ENCODE results near the gene MIF. TPM values are rescaled to one million over a fixed set of nuclear protein-coding genes. Genes with fewer than 3 reads are reported as not detected.
"Not testable (repeated sequence)": the region's sequence is repeated elsewhere in the genome, so short reads cannot be mapped to it uniquely, and the experiment has no call there.

The MIF gene
- total RNA-seq, 1 donor from 2014 or later = 270 TPM

GRCh38 chr22:23864499-23865154, 29.6 kb upstream of the MIF start:
- intact Hi-C loops (cut with micrococcal nuclease); DNase-seq: not testable (repeated sequence)
- ATAC-seq = peak; percentile 58

- intact Hi-C loops (cut with micrococcal nuclease) = no loop called here
- no peak for ATAC-seq
- no peak for DNase-seq
These were observed 25.6 kb upstream of the MIF start for GRCh38 chr22:23868580-23868979.

GRCh38 chr22:23874871-23875270, 19.3 kb upstream of the MIF start:
- DNase-seq (no peak), ATAC-seq (no peak)
- intact Hi-C loops (cut with micrococcal nuclease) = no loop called here

- no peak for ATAC-seq
- intact Hi-C loops (cut with micrococcal nuclease) = no loop called here
These were observed 18.4 kb upstream of the MIF start for GRCh38 chr22:23875801-23876200.

GRCh38 chr22:23877566-23877965, 16.6 kb upstream of the MIF start:
- ATAC-seq (peak; percentile 5), DNase-seq (no peak)
- intact Hi-C loops (cut with micrococcal nuclease) = no loop called here

More at GRCh38 chr22:23875801-23876200, 18.4 kb upstream of the MIF start:
- no peak for DNase-seq

GRCh38 chr22:23878219-23878618, 16.0 kb upstream of the MIF start:
- ATAC-seq = peak; percentile 90
- intact Hi-C loops (cut with micrococcal nuclease) = no loop called here
- peak; percentile 62 for DNase-seq

- no peak for DNase-seq
- intact Hi-C loops (cut with micrococcal nuclease) = no loop called here
- ATAC-seq = no peak
These were observed 11.8 kb upstream of the MIF start for GRCh38 chr22:23882370-23882769.

GRCh38 chr22:23883658-23884057, 10.5 kb upstream of the MIF start:
- intact Hi-C loops (cut with micrococcal nuclease) = no loop called here
- DNase-seq (no peak), ATAC-seq (no peak)

GRCh38 chr22:23884140-23884539, 10.0 kb upstream of the MIF start:
- DNase-seq = no peak
- intact Hi-C loops (cut with micrococcal nuclease) = no loop called here
- ATAC-seq = no peak

- ATAC-seq = peak; percentile 3
These were observed 5.4 kb upstream of the MIF start for GRCh38 chr22:23888615-23889401.

GRCh38 chr22:23889620-23890019, 4.6 kb upstream of the MIF start:
- DNase-seq (peak; percentile 60), ATAC-seq (no peak)
- intact Hi-C loops (cut with micrococcal nuclease) = no loop called here

More at GRCh38 chr22:23888615-23889401, 5.4 kb upstream of the MIF start:
- no peak for DNase-seq
- intact Hi-C loops (cut with micrococcal nuclease) = no loop called here

- no peak for ATAC-seq
- DNase-seq = no peak
- intact Hi-C loops (cut with micrococcal nuclease) = no loop called here
These were observed 2.5 kb upstream of the MIF start for GRCh38 chr22:23891726-23892125.

- ATAC-seq (no peak), DNase-seq (no peak)
- intact Hi-C loops (cut with micrococcal nuclease) = no loop called here
These were observed 2.1 kb upstream of the MIF start for GRCh38 chr22:23892130-23892529.

GRCh38 chr22:23892706-23893105, 1.5 kb upstream of the MIF start:
- intact Hi-C loops (cut with micrococcal nuclease) = no loop called here
- ATAC-seq (no peak), DNase-seq (no peak)

GRCh38 chr22:23893121-23893944, 850 bp upstream of the MIF start:
- intact Hi-C loops (cut with micrococcal nuclease) = no loop called here
- DNase-seq = no peak
- ATAC-seq = no peak

GRCh38 chr22:23894710-23895598, 771 bp downstream of the MIF start:
- intact Hi-C loops (cut with micrococcal nuclease) = no loop called here
- DNase-seq = peak; percentile 75
- peak; percentile 54 for ATAC-seq

- no peak for ATAC-seq
- intact Hi-C loops (cut with micrococcal nuclease) = no loop called here
These were observed 1.5 kb downstream of the MIF start for GRCh38 chr22:23895599-23896144.

GRCh38 chr22:23896166-23896522, 2.0 kb downstream of the MIF start:
- no peak for DNase-seq
- intact Hi-C loops (cut with micrococcal nuclease) = no loop called here
- ATAC-seq = no peak

More at GRCh38 chr22:23895599-23896144, 1.5 kb downstream of the MIF start:
- DNase-seq = no peak
